Posterior cingulate gyrus (tissue), 11 donors: ENCODE results near the gene SRC.

ENCODE experiments used
- DNase-seq, 10 donors: peaks; one replicate each; pipeline versions ENCODE4 v3.0.0 to v3.0.0-alpha.2; 2020 to 2021; ENCODE audit warnings: mixed read lengths in 3 of 10
- intact Hi-C: fragments of 100-400 bp; cut with DNase I; formaldehyde crosslinking; loops from one replicate; pipeline ENCODE4 v1.15.1; 2023

The SRC gene

DNA sequence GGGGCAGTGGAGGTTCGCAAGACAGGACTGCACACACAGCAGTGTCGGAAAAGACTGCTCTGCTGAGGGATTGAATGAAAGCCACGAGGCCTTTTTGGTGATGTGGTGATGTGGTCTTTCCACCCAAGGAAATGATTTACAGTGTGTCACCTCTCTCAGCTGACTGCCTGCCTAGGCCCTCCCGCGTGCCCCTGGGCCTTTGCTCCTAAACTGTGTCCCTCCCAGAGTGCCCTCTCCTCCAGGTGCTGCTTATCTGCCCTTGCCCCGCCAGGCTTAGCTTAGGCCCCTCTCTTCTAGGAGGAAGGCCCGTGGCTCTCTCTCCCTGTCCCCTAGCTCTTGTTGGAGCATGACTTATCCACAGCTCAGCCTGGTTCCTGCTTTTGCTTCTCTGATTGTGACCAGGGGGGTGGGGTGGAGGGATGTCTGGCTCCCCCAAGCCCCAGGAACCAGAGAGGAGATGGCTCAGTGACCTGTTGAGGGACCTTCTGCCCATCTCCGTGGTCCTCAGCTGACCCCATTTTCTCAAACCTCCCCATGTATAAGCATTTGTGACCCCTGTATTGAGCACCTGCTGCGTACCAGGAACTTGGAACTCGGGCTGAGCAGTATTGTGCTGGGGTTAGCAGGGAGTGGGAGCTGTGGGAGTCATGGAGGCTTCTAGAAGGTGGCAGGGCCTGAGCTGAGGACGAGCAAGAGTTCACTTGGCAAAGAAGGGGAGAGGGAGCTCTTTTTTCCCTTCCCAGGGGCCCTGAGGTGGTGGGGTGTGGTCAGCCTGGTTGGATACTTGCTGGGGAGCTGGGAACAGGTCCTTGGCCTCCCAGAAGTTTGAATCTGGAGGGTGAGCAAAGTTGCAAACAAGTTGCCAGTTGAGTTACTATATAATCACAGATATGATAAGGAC, 2.2 kb downstream of the SRC start:
- intact Hi-C loops, result no loop called here
- DNase-seq, result peak in 3 of 10 donors; percentile 18 to 67 (median 47)

DNA sequence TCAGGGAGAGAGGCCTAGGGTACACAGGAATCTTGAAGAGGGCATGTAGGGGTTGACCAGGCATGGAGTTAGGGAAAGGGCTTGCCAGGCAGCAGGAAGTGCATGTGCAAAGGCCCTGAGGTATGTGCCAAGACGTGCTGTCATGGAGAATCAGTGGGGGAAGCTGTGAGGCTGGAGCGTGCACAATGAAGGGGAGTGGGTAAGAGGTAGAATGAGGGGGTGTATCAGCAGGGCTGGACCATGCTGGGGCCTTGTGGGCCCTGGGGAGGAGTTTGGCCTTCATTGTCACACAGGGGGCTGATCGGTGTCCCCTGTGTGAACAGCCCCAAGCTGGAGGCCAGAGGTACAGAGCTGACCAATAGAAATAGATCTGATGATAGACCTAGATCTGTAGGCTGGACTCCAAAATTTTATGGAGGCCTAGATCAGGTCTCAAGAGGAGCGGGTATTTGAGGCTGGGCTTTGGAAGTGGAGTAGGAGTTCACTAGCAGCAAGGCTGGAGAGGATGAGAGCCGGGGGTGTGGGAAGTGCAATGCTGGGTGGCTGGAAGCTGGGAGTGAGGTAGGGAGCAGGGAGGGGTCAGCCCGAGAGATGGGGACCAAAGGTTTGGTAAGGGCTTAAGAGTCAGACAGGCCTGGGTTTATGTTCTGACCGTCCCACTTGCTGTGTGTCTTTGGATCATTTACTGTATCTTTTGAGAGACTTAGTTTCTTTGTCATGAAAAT, 3.0 kb downstream of the SRC start:
- intact Hi-C loops, result no loop called here
- DNase-seq, result peak in 4 of 10 donors; percentile 11 to 50 (median 18)

DNA sequence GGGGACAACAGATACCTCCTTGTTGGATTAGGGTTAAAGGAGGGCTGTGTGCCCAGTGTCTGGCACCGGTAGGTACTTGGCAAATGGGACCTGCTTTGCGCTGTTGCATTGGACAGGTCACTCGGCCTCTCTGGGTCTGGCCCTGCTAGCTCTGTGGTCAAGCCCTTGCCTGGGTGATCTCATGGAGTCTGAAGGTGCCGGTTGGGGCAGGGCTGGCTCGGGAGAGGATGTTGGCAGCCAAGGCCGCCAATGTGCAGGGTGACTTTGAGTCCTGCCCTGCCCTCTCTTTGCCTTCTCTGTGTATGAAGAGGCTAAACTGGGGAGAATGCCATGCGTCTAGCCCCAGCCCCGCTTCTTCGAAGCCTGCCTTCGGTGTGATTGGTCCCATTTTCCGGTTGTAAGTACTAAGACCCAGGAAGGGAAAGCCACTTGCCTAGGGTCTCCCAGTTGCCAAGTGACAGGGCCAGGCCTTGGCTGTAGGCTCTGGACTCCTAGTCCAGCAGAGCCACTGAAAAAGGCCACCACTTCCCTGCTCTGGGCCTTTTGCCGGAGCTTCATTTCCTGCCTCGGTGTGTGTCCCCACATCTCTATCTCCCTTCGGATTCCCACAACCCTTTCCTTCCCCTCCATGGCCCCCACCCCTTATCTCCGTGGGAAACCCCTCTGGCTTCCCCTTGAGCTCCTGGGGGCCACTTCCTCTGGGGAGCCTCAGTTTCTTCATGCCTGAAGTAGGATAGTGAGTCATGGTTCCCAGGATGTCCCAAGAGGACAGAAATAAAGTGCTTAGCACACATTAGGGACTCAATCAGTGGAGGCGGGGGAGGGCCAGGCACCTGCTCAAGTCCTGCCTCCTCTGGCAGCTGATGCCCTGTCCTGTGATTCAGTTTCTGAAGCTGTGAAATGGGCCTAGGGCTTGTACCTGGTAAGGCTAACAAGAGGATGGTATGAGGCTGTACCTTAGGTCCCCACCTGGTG, 3.9 kb downstream of the SRC start:
- peak in 3 of 10 donors; percentile 29 to 58 (median 48) for DNase-seq
- intact Hi-C loops, result no loop called here

DNA sequence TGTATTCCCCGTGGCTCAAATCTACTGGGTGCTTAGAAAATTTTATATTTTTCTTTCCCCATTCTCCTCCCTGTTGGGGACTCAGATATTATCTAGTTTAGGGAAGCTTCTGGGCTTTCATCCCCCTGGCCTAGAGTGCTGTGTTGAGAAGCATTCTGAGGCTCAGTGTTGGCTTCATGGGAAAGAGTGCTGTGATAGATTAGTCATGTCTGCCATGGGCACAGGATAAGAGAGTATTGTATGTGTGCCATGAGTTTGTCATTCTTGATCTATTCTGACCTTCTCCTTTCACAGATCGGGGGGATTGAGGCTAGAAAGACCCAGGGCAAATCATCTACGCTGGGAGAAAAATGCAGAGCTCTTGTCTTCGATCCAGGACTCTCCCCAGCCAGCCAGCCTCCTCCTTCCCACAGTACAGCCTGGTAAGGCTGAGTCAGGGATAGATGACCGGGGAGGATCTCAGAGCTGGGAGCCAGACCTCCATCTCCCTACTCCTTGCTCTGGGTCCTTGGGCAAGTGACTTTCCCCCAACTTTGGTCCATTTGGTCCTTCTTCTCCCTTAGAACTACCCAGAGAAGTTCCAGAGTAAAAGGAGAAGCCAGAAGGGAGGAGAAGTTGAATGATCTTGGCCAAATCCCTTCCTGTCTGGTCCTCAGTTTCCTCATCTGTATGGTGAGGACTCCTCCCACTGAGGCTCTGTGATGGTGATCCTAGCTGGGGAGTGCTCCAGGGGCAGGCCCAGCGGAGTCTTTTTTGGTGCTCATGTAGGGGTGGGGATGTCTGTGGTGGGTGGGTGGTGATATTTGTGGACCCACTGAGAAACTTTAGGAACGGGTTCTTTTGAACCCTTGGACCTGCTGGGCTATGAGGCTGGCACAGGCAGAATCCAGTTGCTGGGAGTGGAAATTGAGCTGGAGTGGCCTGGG, 5.0 kb downstream of the SRC start:
- intact Hi-C loops, result no loop called here
- peak in 3 of 10 donors; percentile 11 to 64 (median 50) for DNase-seq

GRCh38 chr20:37351689-37352607, 6.0 kb downstream of the SRC start:
- DNase-seq, result peak in 3 of 10 donors; percentile 19 to 64 (median 44)
- intact Hi-C loops, result no loop called here

- peak in 3 of 10 donors; percentile 15 to 34 (median 33) for DNase-seq
- intact Hi-C loops, result no loop called here
Measured at GRCh38 chr20:37352608-37352980, 6.7 kb downstream of the SRC start.

- intact Hi-C loops, result no loop called here
- peak in 3 of 10 donors; percentile 26 to 70 (median 40) for DNase-seq
Measured at GRCh38 chr20:37353285-37353849, 7.4 kb downstream of the SRC start.

DNA sequence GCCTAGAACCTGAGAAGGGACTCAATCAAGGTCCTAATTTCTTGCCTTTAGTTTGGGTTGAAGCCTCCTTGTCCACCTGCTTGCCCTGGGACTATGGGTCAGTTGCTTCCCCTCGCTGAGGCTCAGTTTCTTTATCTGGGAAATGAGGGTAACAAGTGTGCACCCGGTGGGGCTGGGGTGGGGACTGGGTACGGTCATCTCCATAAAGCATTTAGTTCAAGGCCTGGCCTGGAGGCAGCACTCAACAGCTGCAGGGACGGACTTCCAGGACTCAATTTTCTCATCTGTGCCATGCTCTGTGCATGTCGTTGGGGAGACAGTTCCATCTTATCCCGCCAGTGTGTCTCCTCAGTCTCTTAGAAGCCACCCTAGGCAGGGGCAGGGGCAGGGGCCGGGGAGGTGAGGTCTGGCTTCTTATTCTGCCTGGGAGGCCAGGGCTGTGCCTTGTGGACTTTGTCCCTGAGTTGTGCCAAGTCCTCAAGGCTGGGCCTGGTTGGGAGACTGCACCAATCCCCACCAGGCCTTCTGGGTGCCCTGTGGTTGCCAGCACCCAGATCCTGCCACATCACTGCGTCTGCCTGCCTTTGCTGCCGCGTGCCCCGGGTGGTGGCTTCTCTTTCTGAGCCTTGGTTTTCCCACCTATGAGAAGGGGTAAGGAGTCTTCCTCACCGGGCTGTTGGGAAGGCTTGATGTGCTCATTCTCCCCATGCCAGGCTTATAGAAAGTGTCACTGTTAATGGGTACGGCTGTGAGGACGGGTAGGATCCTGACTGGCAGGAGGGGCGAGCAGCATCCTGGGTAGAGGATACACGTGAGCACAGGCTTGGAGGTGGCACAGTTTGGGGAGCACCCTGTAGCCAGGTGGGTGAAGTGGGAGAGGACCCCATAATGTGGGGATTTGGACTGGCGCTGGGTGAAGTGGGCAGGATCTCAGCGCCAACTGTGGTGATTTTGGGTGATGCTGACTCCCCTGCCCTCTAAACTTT, 8.6 kb downstream of the SRC start:
- intact Hi-C loops, result no loop called here
- DNase-seq, result peak in 3 of 10 donors; percentile 72 to 81 (median 78)

- DNase-seq, result peak in 4 of 10 donors; percentile 42 to 90 (median 86)
- intact Hi-C loops, result no loop called here
Measured at GRCh38 chr20:37355252-37356180, 9.6 kb downstream of the SRC start.

- intact Hi-C loops, result no loop called here
Measured at GRCh38 chr20:37356387-37356786, 10.4 kb downstream of the SRC start.

DNA sequence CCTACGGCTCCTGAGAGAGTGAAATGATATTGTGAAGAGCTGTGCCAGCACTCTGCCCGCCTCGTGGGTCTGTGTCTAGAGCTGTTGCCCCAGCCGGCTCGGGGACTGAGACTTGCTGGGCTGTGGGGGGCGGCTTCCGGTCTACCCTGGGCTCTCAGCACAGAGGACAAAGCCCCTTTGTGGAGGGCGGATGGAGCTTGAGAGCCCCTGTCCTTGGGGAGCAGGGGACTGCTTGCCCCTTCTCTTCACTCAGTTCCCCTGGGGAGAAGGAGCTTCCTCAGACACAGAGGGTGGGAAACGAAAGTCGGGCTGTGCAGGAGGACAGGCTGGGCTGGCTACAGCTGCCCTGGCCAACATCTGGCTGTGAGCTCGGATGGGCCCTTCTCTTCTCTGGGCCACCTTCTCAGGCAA, 11.0 kb downstream of the SRC start:
- intact Hi-C loops, result no loop called here
- DNase-seq, result peak in 2 of 10 donors; percentile 67 to 73

More at GRCh38 chr20:37356387-37356786, 10.4 kb downstream of the SRC start:
- peak in 6 of 10 donors; percentile 31 to 91 (median 52) for DNase-seq

- intact Hi-C loops, result no loop called here
- peak in 4 of 10 donors; percentile 29 to 84 (median 66) for DNase-seq
Measured at GRCh38 chr20:37357481-37358365, 11.8 kb downstream of the SRC start.

GRCh38 chr20:37358366-37359150, 12.6 kb downstream of the SRC start:
- intact Hi-C loops, result no loop called here
- peak in 3 of 10 donors; percentile 70 to 80 (median 70) for DNase-seq
